Fibroblast of mammary gland (primary cell): Measurements from ENCODE around the gene KCTD17.

Experiments
- DNase-seq: peaks from one replicate; pipeline ENCODE4 v3.0.0-alpha.2; 2010; ENCODE audit warnings: low read depth
- H3K4me3 ChIP-seq: 2 replicates; pipeline ENCODE4 v1.5.1; 2011; ENCODE audit warnings: low read depth, mild to moderate bottlenecking, low read length, moderate library complexity; ENCODE audit not compliant: control insufficient read depth
- CTCF ChIP-seq: conservative IDR thresholded peaks from 2 replicates; pipeline ENCODE4 v1.5.1; 2011; ENCODE audit warnings: low read depth, low read length, inconsistent platforms; ENCODE audit not compliant: control insufficient read depth, insufficient read depth

Gene KCTD17

GRCh38 chr22:37020192-37020479 is 31.4 kb upstream of the KCTD17 start:
- H3K4me3 ChIP-seq: peak overlapping the region; percentile 76
- TF ChIP-seq CTCF: no peak
- DNase-seq: peak; percentile 63

- TF ChIP-seq CTCF: no peak
- H3K4me3 ChIP-seq: no peak overlapping the region
- no peak for DNase-seq
Observed at GRCh38 chr22:37021041-37021440, 30.5 kb upstream of the KCTD17 start.

DNA sequence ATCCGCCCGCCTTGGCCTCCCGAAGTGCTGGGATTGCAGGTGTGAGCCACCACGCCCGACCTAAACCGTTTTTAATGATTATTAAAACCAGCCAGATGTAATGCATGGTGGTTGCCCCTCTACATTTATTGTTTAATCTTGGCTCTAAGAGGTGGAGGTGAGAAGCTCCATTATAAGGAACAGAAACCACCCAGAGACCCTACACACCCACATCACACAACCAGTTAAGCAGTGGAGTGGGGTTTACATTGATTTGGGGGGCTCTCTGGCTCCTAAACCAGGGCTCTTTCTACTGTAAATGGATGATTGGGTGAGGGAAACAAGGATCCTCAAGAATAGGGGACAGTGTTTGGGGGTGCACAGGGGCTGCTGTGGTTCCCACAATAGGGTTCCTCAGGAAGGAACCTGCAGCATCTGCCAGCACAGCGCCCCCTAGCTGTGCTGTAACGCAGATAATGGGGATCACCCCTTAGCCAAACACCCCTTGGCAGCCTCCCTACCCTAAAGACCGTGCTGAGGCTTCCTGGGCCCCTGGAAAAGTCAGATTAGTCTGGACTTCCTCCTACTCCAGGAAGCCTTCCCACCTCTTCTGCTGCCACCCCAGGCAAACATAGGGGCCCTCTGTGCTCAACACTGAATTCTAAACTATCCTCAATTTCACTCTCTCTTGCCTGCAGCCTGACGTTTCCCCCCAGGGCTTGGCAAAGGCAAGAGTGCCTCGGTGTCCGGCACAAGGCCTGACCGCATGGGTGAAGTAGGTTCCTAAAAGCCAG is 29.6 kb upstream of the KCTD17 start:
- DNase-seq: peak; percentile 52
- TF ChIP-seq CTCF: peak; percentile 74
- no peak overlapping the region for H3K4me3 ChIP-seq

DNA sequence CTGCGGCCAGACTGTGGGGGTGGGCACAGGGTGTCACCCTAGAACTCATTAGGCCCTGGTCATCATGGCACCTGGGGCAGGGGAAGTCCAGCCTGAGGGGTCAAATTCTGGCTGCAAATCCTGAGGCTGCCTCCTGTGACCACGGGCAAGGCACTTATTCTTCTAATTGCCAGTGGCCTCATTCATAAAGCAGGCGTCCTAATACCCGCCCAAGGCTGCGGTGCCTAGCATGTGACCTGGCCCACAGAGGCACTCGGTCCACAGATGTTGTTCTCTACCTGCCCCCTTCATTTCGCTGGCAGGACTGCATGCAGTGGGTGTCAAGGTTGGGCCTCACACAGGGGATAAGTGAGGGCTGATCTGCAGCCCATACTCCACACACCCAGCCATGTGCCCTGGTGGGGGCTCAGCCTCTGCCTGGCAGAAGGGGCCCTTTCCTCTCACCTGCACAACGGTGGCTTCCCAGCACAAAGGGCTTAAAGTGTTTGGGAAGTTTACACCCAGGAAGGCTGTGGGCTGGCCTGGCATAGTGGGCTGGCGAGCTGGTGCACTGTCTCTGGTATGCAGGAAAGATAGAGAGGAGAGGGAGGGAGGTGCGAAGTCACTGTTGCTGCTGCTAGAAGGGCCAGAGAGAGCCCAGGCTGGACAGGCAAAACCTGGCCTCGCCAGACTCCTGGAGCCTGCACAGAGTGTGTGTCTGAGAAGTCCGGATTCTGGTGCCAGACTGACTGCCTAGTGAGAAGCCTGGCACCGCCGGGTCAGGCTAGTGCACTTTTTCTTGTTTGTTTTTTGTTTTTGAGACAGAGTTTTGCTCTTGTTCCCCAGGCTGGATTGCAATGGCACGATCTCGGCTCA is 28.8 kb upstream of the KCTD17 start:
- no peak for TF ChIP-seq CTCF
- DNase-seq: no peak
- H3K4me3 ChIP-seq: no peak overlapping the region

DNA sequence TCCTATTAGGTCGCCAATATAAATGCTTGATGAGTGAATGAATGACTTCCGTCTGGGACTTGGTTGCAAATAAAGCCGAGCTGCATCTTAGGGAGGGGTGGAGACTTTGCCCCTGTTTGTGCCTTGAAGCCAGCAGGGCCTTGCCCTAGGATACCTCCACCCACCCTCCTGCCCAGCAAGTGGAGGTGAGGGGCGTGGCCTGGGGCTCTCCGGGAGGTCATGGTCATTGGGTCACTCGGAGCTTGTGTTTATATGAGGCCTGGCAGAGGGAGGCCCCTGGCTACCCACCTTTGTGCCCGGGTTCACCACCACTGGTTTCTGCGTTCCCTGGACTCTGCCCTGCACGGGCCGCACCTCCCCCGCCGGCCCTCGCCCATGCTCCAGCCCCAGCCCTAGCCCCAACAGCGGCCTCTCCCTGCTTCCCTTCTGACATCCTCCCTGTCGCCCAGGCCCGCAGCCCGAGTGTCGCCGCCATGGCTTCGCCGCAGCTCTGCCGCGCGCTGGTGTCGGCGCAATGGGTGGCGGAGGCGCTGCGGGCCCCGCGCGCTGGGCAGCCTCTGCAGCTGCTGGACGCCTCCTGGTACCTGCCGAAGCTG is 27.7 kb upstream of the KCTD17 start:
- no peak overlapping the region for H3K4me3 ChIP-seq
- TF ChIP-seq CTCF: no peak

DNA sequence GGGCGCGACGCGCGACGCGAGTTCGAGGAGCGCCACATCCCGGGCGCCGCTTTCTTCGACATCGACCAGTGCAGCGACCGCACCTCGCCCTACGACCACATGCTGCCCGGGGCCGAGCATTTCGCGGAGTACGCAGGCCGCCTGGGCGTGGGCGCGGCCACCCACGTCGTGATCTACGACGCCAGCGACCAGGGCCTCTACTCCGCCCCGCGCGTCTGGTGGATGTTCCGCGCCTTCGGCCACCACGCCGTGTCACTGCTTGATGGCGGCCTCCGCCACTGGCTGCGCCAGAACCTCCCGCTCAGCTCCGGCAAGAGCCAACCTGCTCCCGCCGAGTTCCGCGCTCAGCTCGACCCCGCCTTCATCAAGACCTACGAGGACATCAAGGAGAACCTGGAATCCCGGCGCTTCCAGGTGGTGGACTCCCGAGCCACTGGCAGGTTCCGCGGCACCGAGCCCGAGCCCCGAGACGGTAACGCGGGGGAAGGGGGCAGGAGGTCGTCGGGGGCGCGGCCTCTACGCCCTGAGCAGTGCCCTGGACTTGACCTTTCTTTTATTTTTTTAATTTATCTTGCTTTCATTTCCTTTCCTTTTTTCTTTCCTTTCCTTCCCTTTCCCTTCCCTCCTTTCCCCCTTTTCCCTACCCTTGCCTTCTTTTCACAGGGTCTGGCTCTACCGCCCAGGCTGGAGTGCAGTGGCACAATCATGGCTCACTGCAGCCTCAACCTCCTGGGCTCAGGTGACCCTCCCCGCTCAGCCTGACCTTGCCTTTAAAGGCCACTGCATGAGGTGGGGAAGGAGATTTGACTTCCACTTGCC is 27.0 kb upstream of the KCTD17 start:
- no peak for DNase-seq
- TF ChIP-seq CTCF: no peak
- H3K4me3 ChIP-seq: no peak overlapping the region

More for the DNA sequence above, 27.7 kb upstream of the KCTD17 start:
- DNase-seq: no peak
